IPS DF 19.7 (cell line): Measurements from ENCODE around the gene FGD4.

Source experiments
- DNase-seq: peaks from one replicate; pipeline ENCODE4 v3.0.0-alpha.2; 2013; ENCODE audit warnings: low read depth, low spot score

The FGD4 gene

DNA sequence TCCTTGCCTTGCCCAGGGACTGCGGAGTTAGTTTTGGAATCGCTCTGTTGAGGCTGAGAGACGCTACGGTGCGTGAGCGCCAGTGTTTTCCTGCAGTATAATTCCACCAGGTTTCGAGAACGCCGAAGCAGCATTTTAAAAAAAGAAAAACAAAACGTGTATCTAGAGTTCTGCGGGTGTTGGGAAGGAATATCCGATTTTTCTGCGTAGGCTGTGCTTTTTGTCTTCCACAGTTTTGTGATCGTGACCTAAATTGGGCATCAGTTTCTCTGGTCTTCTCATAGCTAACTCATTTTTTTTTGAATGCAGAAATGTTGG lies 280.5 kb downstream of the FGD4 start:
- DNase-seq, result no peak

GRCh38 chr12:32680787-32681186 lies 281.4 kb downstream of the FGD4 start:
- DNase-seq, result no peak

DNA sequence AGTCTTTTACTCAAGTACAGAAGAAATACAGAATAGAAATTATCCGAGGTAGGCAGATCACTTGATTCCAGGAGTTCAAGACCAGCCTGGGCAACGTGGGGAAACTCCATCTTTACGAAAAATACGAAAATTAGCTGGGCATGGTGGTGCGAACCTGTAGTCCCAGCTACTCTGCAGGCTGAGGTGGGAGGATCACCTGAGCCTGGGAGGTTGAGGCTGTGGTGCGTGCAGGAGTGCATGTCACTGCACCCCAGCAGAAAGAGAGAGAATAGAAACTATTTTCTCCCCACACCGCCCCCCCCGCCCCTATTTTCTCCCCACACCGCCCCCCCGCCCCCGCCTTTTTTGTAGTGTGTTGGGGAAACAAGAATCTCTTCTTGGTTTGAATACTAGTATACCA lies 281.9 kb downstream of the FGD4 start:
- no peak for DNase-seq

DNA sequence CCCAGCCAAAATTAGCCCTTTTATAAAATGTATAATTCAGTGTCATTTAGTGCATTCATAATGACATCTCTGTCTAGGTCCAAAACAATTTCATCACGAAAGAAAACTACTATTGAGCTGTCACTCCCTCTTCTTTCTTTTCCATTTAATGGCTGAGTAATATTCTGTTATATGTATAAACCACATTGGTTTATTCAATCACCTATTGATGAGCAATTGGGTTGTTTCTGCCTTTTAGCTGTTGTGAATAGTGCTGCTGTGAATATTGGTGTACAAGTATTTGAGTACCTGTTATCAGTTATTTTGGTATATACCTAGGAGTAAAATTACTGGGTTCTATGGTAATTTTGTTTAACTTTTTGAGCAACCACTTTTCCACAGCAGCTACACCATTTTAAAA lies 287.0 kb downstream of the FGD4 start:
- no peak for DNase-seq

DNA sequence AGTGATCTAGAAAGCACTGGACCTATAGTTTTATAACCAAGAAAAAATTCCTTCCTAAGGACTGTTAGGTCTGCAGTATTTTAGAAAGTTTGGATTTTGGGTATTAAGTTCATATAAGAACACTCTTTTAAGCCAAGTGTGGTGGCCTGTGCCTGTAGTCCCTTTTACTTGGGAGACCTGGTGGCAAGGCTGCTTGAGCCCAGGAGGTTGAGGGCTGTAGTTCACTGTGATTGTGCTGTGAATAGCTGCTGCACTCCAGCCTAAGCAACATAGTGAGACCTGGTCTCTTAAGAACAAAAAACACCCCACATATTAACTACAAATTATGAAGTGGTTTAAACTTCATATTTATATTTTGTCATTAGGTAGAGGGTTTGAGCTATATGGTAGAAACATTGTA lies 289.4 kb downstream of the FGD4 start:
- DNase-seq, result no peak

- no peak for DNase-seq
These were observed 291.6 kb downstream of the FGD4 start for GRCh38 chr12:32690927-32691326.

DNA sequence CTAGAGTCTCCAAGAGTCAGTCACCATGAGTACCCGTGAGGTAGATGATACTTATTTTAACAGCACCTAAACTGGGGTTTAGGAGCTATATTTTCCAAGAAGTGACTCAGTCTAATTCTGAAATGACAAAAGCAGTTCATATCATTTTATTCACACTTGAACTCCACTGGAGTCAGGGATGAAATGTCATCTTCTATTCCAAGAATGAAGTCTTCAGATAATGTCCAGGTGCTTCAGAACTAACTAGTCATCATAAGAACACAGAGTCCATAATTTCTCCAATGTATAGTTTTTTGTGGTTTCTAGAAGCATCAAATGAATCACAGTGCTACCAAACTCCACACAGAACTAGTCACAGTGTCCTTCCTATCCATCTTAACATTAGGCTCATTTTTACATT lies 293.0 kb downstream of the FGD4 start:
- DNase-seq, result no peak

DNA sequence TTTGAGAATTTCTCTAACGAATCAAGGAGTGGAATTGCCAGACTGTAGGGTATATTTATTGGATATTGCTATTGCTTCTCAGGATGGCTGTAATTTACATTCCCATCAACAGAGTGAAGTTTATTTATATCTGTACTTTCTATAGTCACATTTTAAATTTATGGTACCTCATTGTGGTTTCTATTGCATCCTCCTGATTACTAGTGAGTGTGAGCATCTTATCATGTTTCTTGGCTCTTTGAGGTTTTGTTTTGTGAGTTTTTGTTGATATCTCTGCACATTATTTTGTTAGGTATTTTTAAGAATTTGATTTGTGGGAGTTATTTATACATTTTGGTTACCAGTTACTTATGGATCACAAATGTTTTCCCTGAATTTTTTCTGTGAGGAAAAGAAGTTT lies 293.7 kb downstream of the FGD4 start:
- no peak for DNase-seq
